Activated CD8-positive, alpha-beta memory T cell treated with anti-CD3 and anti-CD28 coated beads, Interleukin-2, amount 50 U/mL, for 24 hours (primary cell): ENCODE measurements around the gene TRAF7.
"Not testable (repeated sequence)": the region's sequence is repeated elsewhere in the genome, so short reads cannot be mapped to it uniquely, and the experiment has no call there.

Experiments used
- DNase-seq: peaks from one replicate; pipeline ENCODE4 v3.0.0-alpha.2; 2020; ENCODE audit errors: extremely low read depth

The TRAF7 gene

DNA sequence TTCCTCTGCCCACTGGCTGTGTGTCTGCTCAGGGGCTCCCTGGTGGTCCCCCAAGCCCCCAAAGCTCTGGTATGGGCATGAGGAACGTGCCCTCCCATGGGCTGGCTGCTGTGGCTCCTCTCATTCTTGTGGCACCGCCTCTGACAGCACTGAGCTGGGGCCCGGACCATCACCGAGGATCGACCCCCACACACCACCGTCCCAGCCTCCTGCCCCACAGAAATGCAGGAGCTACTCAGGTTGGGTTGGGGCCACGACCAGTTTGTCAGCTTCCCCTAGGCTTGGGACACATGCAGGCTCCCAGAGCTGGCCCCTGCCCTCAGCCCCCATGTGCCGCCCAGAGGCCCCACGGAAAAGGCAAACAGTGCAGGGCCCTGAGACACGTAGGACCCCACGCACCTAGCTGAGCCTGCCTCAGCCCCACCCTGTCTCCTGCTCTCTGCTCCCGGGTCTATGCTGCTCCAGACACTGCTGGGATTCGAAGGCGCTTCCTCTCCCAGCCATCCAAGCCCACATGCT, 44.1 kb downstream of the TRAF7 start:
- DNase-seq: no peak

GRCh38 chr16:2200313-2200712, 44.7 kb downstream of the TRAF7 start:
- no peak for DNase-seq

DNA sequence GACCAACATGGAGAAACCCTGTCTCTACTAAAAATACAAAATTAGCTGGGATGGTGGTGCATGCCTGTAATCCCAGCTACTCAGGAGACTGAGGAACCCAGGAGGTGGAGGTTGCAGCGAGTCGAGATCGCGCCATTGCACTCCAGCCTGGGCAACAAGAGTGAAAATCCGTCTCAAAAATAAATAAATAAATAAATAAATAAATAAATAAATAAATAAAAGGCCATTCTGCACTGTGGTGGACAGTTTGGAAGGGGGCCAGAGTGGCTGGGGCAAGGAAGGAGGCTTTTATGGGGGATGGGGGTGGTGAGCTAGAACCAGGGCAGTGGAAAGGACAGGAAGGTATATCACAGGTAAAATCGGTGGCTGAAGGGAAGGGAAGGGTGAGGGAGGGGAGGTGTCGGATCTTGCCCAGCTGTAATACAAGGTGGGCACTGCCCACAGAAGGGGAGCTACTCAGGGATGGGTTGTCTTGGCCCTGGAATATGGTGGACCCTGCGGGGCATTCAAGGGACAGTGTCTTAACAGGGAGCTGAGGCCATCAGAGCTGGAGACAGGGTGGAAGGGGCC, 47.6 kb downstream of the TRAF7 start:
- DNase-seq: not testable (repeated sequence)

- no peak for DNase-seq
Measured at GRCh38 chr16:2204416-2205103, 49.0 kb downstream of the TRAF7 start.

DNA sequence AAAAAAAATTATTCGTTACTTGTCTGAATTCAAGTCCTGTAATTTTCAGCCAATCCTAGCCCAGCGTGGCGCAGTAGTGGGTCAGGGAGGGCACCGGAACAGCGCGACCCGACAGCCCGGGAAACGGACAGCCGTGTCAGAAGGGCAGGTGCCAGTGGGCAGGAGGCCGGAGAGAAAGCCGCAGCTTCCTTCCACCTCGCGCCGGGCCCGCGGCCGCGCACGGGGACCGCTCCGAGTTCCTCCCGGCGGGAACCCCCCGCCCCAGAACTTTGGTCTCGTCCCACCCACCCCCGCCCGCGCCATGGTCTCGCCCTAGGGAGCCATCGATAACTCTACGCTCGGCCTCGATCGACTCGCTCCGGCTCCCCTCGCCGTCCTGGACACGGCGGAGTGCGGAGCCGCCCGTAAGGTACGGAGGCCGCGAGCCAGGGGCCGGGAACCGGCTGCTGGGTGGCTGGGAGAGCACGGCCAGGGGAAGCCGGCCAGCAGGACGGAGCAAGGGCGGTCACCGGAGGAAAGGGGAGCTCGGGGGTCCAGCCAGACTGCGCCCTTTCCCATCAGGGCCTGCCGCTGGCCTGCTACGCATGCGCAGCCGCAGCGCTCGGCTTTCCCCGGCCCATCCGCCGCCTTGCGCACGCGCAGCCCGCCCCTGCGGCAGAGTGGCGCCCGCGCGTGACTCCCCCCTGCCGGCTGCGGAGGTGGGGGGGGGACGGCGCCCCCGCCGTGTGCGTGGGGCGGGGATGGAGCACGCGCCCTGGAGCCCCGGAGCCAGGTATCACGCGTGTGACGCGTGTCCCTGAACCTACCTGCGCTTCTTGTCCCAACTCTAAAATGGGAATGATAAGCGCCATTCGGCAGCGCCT, 49.8 kb downstream of the TRAF7 start, which contains the start of gene MLST8:
TSS of gene MLST8 (plus strand) at position 351 of the 863 bp plus-strand sequence. CDS start 632 bp downstream, outside the sequence.
- peak; percentile 71 for DNase-seq

DNA sequence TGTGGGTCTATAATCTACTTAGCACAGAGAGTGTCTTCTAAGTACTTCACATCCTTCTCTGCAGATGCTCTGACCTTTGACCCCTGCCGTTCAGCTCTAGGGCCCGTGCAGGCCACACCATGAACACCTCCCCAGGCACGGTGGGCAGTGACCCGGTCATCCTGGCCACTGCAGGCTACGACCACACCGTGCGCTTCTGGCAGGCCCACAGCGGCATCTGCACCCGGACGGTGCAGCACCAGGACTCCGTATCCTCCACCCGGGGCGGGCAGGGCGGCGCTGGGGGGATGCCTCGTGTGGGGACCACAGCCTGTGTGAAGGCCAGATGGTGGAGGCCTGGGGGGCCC, 50.4 kb downstream of the TRAF7 start:
- DNase-seq: no peak

GRCh38 chr16:2206420-2206779, 50.8 kb downstream of the TRAF7 start:
- DNase-seq: no peak

- DNase-seq: no peak
Measured at GRCh38 chr16:2206780-2207433, 51.3 kb downstream of the TRAF7 start.

DNA sequence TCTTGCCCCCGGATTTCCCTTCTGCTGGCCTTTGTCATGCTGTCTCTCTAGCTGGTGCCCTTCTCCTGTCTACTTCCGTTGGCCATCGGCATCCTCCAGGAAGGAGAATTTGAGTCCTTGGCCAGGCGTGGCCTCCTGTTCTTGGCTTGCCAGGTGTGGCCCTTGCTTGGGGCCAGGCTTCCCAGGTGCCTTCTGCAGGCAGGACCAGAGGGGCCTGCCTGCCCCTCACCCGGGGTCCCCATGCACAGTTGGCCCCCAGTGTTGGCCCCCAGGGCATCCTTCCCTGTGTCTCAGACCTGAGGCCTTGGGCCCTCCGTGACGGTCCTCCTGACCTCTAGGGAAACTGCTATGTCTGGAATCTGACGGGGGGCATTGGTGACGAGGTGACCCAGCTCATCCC, 52.3 kb downstream of the TRAF7 start:
- DNase-seq: no peak

GRCh38 chr16:2208308-2208707, 52.7 kb downstream of the TRAF7 start:
- DNase-seq: no peak

- DNase-seq: no peak
Measured at GRCh38 chr16:2208772-2209171, 53.2 kb downstream of the TRAF7 start.

DNA sequence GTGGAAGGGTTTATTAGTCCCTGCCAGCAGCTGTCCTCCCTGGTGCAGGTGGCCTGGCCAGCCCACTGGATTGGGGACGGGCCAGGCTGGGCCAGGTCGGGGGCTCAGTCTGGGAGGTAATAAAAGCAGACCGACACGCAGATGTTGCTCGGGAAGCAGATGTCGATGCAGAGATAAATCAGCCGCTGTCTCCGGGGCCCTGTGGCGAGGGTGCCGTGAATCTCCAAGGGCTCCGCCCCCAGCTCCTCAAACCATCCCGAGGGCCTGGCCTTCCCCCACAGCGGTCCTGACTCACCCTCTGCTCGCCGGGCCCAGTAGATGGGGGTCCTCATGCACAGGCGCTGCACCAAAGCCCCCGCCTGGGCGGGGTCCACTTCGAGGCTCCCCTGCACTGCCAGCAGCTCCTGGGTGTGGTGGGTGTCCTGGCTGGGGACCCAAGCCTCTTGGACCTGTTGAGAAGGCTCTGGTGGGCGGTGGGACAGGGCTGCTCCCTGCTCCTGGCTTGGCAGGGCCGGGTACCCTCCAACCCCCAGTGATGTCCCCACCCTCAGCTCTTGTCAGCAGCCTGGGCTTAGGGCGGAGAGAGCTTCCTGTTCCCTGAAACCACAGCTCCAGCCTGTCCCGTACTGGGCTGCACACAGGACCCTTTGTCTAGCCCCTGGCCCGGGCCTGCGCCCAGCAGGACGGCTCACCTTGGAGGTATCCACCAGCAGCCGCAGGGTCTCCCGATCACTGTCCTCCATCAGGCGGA, 53.9 kb downstream of the TRAF7 start:
- DNase-seq: no peak

DNA sequence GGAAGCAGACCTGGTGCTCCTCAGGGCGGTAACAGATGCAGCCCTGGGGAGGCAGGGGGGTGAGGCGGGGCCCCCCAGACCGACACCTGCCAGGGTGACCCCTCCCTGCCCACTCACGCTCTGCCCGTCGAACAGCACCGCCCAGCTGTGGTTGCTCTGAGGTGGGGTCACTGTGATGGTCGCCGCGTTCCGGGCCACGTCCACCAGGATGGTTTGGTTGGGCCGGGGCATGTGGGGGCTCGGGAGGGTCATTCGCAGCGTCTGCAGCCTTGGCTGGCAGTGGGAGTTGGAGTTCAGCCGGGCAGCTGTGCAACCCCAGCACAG, 54.4 kb downstream of the TRAF7 start:
- DNase-seq: no peak

GRCh38 chr16:2210386-2211365, 55.1 kb downstream of the TRAF7 start, which contains the start of gene BRICD5:
Gene BRICD5, minus strand, starts transcription at chr16:2210863. Its CDS starts 30 bp downstream, at chr16:2210833.
- DNase-seq: no peak

DNA sequence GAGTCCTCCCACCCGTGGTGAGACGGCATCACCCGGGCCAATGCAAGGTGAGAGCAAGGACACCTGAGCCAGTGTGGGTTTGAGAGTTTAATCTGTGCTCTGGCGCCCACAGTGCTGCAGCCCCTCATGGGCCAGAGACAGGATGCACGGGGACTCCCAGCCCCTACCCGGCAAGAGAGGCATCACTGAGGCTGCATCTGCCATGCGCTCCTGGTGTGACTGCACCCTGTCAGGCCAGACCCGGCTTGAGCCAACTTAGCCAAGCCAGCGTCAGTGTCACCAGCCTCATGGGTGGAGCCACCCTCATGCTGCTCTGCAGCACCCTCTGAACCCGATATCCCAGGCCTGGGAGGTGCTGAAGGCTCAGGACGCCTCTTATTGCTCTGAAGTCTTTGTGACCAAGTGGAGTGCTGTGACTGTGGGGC, 56.4 kb downstream of the TRAF7 start:
- no peak for DNase-seq

DNA sequence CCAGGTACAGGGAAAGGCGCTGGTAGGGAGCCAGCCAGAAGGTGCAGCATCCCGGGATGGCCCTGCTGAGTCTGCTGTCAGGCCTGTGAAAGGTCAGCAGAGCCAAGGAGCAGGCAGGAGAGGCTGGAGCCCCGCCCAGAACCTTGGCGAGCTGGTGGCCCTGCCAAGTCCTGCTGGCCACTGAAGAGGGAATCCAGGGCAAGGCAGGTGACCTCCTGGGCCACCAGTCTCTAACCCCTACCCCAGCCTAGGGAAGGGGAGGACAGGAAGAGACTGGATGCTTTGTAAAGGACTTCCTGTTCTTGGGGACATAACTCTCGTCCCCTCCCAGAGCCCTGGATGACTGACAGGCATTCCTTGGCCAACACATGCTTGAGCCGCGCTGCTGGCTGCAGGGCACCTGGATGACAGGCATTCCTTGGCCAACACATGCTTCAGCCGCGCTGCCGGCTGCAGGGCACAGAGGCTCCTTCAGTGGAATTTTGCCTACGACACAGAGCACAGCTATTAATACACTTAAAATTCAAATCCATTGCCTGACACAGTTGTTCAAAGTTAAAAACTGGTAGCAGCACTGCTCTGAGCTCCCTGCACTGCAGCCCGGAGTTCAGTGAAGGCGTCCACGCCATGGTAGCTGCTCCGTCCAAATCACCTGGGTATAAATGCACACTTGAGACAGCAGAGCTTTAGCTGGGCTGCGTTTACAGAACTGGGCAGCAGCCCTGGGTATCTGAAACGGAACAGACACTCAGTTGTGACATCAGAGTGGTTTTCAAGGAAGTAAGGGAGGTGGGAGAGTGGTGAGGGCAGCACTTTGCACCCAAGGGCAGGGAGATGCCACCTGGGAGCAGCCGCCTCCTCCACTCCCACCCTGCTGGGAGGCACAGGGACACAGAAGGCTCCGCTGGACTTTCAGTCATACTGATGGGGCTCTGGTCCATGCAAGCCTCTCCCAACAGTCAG, 57.1 kb downstream of the TRAF7 start:
- DNase-seq: no peak

DNA sequence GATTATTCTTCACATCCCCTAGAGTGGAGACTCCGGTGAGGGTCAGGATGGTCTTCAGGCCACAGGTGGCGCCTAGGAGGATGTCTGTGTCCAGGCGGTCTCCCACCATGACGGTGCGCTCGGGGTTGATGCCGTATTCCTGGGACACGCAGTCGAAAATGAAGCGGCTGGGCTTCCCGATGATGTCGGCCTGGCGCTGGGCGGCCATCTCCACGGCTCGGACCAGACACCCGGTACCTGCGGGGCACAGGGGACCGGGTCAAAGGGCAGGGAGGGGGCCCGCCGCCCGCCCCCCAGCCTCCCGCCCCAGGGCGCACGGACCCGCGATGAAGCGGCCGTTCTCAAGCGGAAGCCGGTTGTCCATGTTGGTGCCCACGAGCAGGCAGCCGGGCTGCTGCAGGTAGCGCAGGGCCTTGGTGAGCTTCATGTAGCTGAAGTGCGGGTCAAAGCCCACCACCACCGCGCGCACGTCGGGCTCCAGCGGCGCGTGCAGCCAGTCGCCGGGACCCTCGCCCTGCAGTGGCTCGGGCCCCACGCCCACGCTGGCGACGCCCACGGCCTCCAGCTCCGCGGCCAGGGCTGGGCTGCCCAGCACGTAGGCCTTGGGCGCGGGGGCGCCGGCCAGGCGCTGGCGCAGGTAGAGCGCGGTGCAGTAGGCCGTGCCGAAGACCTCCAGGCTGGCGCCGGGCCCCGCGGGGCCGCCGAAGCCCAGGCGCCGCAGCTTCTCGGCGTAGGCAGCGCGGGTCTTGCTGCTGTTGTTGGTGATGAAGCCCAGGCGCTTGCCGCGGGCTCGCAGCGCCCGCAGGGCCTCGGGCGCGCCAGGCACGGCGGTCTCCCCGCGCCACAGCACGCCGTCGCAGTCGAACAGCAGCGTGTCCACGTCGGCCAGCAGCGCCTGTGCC, 58.5 kb downstream of the TRAF7 start:
- DNase-seq: no peak

- DNase-seq: no peak
Measured at GRCh38 chr16:2214719-2214968, 59.1 kb downstream of the TRAF7 start, which contains the start of gene PGP. Gene PGP, minus strand, starts transcription at chr16:2214840. Its CDS starts 63 bp downstream, at chr16:2214777.
